ENCODE measurements around the gene MACF1.

DNA sequence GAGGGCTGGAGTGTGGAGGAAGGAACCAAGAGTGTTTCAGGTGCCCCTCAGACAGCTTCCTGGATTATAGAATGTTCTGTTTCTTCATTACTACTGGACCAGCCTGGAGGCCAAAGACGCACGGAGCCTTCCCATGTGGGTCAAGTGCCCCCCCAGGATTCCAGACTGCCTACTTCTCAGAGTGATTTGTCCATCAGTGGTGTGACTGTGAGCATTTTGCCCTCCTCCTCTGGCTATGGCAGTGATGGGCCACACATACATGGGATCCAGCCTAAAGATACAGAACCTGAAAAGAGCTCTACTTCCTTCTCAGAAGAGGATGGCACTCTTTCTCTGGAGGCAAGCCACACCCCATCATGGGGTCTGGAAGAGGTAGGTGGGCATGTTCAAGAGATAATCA is 64.9 kb downstream of the MACF1 start:
- TF ChIP-seq, protein P1, sequence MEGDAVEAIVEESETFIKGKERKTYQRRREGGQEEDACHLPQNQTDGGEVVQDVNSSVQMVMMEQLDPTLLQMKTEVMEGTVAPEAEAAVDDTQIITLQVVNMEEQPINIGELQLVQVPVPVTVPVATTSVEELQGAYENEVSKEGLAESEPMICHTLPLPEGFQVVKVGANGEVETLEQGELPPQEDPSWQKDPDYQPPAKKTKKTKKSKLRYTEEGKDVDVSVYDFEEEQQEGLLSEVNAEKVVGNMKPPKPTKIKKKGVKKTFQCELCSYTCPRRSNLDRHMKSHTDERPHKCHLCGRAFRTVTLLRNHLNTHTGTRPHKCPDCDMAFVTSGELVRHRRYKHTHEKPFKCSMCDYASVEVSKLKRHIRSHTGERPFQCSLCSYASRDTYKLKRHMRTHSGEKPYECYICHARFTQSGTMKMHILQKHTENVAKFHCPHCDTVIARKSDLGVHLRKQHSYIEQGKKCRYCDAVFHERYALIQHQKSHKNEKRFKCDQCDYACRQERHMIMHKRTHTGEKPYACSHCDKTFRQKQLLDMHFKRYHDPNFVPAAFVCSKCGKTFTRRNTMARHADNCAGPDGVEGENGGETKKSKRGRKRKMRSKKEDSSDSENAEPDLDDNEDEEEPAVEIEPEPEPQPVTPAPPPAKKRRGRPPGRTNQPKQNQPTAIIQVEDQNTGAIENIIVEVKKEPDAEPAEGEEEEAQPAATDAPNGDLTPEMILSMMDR (IDR thresholded peaks at IDR 0.05) = no peak
- TF ChIP-seq POLR2A (IDR thresholded peaks at IDR 0.05) = no peak
